HG02571 (cell line): ENCODE measurements around the gene MYLK.

Experiments
- ATAC-seq: cut with Tn5 transposase; IDR thresholded peaks from one replicate; pipeline ENCODE4 v1.9.1; 2021; ENCODE audit warnings: mild to moderate bottlenecking, moderate library complexity; ENCODE audit not compliant: unreplicated experiment

MYLK gene

DNA sequence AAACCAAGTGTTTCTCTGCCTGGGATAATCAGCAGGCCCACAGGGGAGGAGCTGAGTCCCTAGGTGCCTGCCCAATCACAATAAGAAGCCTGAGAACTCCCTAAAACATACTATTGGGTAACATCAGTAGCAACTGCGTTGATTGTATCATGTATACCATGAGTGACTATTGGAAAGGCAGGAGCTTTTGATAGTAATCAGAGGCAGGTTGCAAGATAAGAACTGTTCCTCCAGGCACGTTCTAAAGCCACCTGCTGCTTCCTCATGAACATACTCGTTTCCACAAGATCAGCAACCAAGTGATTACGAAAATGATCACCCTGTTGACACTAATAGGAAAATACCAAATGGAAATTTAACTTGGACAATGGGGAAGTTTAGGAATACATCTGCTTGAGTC lies 6.7 kb downstream of the MYLK start:
- no peak for ATAC-seq

DNA sequence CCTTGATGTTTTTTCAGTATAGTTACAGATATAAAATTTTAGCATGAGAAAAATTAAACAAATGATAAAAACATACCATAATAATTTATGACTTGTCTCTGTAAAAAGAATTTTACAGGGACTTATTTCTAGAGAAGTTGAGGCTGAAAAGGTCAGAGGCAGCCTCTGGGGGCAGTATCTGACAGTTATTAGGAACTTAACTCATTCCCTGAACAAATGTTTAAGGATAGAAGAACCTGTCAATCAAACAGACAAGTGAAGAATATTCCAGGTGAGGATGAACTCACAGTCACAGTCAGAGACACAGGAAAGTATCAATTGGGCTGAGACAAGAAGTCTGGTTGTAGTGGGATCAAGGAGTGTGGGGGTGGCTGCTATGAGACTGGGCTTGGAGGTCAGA lies 7.3 kb downstream of the MYLK start:
- no peak for ATAC-seq

DNA sequence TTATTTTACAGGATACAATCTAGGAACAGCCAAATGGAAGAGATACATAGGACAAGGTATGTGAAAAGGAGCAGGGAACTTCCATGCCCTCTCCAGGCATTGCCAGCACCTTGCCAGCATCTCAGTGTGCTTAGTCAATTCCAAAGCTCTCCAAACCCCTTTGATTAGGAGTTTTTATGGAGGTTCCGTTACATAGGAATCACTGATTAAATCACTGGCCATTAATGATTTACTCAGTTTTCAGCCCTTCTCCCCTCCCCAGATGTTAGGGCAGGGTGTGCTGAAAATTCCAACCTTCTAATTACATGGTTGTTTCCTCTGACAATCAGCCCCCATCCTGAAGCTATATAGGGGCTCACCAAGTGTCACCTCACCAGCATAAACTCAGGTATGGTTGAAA lies 11.5 kb downstream of the MYLK start:
- ATAC-seq: no peak

DNA sequence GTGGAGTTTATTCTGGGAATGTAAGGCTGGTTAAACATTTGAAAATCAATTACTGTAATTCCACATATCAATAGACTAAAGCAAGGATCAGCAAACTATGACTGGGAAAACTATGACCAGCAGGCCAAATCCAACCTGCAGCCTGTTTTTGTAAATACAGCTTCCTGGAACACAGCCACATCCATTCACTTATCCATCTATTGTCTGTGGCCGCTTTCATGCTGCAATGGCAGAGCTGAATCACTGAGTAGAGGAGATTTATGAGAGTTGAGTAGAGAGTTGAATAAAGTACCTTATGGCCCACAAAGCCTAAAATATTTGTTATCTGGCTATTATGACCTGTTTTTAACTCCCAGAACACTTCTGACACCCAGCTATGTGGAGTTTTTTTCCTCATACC lies 12.2 kb downstream of the MYLK start:
- no peak for ATAC-seq

DNA sequence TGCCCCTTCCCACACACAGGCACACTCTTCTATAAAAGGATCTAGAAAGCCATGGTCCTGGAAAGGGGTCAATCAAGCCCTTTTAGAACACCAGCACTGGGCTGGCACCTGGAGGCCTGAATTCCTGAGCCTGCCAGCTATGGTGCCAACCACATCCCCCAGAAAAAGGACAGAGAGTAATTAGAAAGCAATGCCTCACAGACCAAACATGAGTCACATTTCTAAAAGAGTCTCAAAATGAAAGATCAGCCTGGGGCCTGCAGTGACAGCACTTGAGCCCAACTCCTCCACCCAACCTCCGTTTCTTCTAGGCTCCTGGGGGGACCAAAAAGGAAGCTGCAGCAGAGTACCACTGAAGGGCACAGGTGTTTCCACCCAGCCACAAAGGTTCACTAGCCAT lies 14.1 kb downstream of the MYLK start:
- ATAC-seq: no peak

DNA sequence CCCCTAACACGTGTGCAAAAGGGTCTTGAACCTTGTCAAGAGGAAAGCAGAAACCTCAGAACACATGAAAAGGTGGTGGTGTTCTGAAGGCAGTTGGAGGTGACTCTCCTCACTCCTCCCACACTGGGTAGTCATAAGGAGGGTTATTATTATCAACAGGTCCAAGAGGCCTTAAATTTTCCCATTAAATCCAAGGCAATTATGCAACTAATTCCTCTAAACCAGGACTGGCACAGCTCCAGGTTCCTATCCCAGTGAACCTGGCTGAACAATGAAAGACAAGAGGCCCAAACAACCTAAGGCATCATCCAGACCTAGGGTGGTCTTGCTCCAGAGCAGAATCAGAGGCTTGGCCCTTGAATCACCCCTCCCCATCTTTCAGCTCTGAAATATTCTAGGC lies 15.0 kb downstream of the MYLK start:
- no peak for ATAC-seq

DNA sequence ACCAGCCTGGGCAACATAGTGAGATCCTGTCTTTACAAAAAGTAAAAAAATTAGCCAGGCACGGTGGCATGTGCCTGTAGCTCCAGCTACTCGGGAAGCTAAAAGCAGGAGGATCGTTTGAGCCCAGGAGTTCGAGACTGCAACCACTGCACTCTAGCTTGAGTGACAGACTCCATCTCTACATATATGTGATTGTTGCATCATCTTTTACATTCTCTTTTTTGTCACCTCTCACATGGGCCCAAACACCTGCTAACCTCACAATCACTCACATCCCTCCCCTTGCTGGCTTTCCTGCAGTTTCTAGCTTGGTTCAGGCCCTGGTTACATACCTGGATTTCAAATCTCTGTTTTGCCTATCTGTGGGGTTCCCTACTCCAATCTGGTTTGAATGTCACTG lies 19.4 kb downstream of the MYLK start:
- ATAC-seq: no peak

DNA sequence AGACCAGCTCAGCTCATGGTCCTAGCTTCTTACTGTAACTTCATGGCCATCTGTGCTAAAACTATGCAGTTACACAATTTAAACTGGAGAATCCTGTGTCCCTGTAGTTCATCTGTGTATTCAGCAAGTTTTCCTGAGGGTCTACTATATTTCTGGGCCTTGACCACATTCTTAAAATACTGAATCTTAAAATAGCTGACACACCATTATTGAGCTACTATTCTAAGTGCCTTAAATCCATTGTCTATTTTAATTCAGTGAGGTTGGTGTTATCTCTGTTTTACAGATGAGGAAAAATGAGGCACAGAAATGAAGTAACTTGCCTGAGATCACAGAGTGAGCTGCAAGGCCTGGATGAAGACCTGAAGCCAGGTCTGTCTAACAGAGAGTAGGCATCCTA lies 22.0 kb downstream of the MYLK start:
- ATAC-seq: no peak

DNA sequence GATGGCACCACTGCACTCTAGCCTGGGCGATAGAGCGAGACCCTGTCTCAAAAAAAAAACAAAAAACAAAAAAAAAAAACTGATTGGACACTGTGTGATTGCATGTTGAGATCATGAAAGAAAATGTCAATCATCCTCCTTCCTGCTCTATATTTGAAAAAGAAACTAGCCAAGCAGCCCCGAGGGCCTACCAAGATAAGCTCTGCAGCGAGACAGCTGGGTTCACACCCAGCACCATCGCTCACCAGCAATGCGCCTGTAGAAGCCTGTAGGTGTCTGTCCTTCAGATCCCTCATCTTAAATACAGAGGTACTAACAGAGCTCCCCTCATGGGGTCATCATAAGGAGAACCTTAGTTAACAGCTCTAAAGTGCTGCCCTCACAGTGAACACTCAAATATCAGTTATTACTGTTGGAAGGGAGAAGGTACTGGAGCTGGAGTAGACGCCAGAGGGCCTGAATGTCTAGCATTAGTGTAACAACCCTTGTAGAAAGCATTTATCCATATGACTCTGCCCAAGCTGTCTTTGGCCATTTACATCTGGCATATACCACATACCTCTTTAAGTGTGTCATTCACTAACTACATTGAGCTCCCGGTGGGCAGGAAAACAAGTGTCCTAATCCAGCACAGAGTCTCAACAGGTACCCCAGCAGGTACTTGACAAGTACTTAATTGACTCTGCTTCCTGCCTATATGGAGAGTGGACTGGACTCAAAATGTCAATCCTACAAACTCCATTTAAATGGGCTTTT lies 22.9 kb downstream of the MYLK start:
- ATAC-seq: no peak

DNA sequence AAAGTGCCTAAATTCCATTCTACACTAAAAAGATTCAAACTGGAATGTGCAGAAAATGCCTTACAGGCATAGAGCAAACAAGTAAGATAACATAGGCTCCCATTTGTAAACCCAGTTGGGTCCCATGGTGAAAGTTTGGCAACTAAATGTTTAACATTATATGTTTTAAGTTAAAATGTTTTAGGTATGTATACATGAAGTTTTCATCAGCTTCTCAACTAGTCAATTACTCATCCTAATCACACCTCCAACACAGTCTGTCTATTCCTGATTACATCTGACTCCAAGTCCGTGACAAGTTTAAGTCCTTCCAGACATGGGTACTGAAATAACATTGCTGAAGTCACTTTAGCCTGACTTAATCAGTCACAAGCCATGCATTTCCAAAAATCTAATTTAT lies 25.0 kb downstream of the MYLK start:
- ATAC-seq: no peak

DNA sequence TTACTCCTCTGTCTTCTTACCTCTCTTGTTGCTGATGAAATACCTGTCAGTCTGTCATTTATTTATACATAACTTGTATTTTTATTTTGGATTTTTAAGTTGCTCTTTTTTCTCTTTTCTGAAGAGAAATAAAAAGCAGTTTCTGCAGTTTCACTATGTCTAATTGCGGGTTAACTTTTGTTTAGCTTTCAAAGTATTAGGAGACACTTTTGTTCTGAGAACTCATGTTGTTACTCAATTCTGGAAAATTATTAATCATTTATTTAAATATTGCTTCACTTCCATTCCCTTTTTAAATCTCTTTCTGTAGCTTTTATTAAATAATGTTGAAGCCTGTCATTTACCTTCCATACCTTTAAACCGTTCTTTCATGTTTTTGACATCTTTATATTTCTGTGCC lies 29.2 kb downstream of the MYLK start:
- ATAC-seq: no peak

DNA sequence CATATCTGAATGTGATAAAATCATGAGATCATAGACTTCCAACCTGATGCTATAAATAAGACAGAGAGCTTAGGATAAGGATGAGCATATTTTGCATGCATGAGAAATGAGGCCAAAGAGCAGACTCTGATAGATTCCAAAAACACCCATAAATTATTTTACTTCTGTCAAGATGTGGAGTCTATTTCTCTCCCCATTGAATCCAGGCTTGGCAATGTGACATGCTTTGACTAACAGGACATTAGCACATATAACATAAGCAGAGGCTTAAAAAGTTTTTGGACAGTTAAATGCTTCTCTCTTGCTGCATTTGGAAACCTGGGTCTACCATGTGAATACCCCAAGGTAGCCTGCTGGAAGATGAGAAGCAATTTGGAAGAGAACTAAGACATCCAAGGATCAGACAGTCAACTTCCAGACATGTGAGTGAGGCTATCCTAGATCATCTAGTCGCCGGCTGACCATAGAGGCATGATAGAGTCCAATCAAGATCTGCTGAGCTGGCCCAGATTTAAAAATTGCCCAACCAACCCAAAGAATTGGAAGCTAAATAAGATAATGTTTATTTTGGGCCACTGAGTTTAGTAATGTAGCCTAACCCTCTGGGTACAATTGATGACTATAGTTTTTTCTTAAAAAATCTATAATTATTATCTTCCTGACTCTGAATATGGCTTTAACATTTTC lies 30.3 kb downstream of the MYLK start:
- no peak for ATAC-seq

DNA sequence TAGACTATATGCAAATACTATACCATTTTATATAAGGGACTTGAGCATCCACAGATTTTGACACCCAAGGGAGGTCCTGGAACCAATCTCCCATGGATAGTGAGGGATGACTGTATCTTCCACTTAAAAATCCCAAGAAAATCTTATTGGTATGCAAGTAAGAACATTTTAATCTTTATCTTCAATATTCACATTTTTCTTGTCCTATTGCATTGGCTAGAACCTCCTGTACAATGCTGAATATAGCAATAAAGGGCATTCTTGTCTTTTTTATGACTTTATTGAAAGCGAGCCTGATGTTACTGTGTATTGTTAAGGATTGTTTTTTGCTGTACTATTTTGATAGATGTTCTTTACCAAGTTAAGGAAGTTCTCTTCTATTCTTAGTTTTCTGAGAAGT lies 36.9 kb downstream of the MYLK start:
- ATAC-seq: no peak

DNA sequence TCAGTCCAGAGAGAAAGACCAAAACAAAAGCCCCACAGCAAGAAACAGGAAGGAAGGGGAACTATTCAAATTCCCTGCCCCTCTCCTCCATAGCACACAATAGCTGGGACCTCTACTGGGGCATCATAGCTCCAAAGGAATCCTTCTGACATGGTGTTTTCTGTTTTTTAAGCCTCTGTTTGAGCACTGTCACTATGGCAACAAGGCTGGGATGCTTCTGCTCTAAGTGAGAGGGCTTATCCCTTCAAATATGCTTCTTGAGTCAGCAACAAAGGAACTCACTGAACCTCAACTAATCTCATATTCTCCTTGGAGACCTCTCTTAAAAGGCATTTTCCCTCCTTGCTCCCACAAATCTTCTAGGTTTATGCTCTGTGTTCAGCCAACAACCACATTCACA lies 40.5 kb downstream of the MYLK start:
- no peak for ATAC-seq

DNA sequence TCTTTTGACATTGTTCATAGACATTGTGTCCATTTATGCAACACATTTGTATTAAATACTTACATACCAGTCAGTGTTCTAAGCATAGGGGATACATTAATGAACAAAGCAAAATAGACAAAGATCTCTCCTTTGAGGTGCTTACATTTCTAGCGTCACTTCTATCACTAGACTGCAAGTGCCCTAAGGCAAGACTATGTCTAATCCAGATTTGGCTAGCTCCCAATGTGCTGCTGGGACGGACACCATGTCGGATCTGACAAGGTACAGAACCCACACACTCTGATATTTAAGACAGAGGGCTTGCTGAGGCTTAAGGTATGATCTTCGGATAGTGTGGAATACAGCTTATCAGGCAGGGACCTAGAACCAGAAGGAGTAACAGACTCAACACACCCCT lies 41.4 kb downstream of the MYLK start:
- ATAC-seq: no peak

DNA sequence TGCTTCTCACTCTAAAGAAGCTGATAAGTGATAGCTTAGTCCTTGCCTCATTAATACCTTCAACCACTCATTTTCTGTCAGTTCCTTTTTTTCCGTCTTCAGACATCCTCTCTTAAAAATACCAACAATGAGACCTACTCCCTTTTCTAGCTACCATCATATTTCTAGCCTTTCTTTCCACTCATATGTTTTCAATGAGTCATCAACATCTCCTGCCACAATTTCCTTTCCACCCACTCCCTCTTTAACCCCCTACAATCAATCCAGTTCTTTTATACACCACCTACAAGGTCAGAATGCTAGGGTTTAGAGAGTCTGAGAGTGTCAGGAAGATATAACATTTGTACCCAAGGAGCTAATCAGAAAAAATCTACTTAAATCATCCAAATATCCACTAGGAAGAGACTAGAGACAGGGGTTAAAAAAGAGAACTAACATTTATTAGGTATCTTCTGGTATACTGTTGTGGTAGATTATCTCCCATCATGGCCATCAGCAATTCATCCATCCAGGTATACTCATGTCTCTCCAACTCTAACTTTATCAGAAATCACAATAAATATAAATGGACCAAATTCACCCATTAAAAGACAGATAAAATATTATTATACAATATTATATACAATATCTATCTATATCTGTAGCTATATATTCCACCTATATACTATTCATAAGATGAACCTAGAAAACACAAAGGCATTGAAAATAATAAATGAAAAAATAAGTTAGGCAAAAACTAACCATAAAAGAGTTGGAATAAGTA lies 42.5 kb downstream of the MYLK start:
- no peak for ATAC-seq

DNA sequence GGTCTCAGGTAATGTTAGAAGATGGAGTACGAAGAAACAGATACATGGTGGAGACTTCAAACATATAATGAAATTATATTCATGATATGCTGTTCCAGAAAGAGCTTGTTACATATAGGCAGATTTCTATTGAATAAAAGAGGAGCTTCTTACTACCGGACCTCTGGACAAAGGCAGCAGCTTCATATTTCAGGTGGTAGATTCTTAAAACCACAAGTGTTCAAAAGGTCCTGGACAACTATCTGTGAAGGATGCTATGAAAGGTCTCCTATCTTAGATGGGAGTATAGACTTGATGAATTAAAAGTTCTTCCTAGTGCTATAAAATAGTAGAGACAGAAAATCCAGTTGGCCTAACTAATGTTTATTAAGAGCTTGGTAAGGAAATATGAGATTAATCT lies 43.2 kb downstream of the MYLK start:
- no peak for ATAC-seq

DNA sequence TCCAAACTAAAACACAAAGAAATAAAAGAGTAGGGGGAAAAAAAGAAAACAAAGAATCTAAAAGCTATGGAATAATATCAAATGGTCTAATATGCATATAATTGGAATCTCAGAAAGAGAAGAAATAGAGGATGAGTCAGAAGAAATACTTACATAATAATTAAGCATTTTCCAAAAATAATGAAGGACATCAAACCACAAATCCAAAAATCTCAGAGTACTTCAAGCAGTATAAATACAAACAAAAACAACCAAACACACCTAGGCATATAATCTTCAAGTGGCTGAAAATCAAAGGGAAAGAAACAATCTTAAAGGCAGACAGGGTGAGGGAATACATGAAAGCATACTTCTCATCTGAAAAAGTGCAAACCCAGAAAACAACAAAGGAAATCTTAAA lies 46.3 kb downstream of the MYLK start:
- ATAC-seq: no peak

DNA sequence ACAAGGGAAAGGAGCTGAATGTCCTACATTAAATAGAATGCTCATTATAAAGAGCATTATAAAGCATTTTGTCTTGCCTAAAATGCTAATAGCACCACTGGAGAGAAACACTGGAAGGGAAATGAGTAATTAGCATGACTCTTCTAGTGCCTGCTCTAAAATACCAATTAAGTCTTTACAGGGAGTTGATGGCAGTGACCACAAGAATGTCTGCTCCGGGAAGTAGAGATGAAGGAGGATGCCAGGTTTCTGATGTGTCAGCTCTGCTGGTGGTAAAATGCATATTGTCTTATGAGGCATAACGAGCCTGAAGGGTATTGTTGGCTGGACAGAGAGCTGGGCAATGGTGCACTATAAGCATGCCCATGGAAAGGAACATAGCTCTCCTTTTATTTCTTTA lies 49.5 kb downstream of the MYLK start:
- no peak for ATAC-seq

DNA sequence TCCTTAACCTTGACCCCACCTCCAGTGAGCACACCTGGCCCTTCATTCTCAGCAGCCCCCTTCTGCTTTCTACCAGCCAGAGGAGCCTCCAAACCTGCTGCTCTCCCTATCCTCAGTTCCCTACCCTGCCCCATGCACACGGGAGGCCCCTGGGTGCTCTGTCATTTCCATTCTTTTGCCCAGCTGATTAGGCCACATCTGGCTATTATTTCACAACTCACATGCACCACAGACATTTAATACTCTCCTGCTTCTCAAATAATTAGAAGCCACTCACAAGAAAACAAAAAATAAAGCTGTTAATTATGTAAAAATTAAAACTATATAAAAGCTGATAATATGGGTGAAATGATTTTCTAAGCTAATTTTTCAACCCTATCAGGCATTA lies 50.7 kb downstream of the MYLK start:
- ATAC-seq: no peak

DNA sequence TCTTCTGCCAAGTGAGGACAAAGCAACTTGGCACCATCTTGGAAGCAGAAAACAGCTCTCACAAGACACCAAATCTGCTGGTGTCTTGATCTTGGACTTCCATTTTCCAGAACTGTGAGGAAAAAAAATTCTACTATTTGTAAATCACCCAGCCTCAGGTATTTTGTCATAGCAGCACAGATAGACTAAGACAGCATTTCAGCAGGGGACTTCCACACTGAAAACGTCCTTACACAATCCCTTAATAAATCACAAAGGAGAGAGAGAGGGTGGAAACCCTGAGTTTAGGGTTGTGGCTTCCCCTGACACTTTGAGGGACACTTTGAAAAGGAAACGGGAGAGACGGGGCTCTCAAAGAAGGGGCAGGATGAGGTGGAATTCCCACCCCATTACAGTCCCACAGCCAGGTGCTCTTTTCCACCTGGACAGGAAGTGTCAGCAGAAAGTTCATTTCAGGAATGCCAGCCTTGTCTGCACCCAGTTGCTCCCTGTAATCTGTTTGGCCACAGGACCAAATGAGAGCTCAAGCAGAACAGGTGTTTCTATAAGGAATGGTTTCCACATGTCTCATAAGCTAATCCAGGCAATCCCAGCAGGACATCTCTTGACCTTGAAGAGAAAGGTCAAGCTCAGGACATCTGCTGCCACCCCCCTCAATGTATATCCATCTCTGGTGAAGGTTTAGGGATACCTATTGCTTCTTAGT lies 51.3 kb downstream of the MYLK start:
- no peak for ATAC-seq

DNA sequence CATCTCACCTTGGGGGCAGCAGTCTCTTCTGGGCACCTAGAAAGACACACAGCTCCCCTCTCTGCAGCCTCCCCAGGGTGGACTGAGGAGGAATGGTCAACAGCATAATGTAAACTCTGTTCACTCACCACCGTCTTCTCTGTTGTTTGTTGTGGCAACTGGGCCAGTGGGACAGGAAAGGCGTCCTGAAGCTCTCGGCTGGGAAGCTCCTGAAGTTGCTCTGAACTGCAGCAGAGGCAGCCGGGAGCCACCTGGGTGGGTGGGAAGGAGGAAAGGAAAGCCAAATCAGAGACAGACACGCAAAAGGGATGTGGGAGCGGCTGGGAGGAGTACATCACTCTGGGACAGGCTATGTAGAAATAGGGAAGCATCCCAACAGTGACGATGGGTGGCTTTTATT lies 52.7 kb downstream of the MYLK start:
- ATAC-seq: no peak
